ENCODE data around the gene ITGAV. TPM values are rescaled to one million over a fixed set of nuclear protein-coding genes. Genes with fewer than 3 reads are reported as not detected.

ITGAV gene
- total RNA-seq, 2 experiments from 2014 or later = 2.9 to 3.7 TPM

- ChIA-PET POLR2A (interaction anchor here (0.6 kb wide), 1 partner anchor 126 kb away, joined by 3 read pairs; no protein-coding TSS in a partner anchor), CTCF (no interaction called here)
- intact Hi-C loops (cut with DNase I, micrococcal nuclease) = no loop called here
- DNase-seq (no peak), ATAC-seq (ENCODE audit: poor library complexity) (no peak)
- H3K27me3 Mint-ChIP-seq = peaks cover 11% of the 10 kb centered on the region
- H3K27ac Mint-ChIP-seq = no peak overlapping the region
- no peaks in the 10 kb centered on the region for H3K36me3 Mint-ChIP-seq (ENCODE audit: low read depth)
- Histone ChIP-seq H3K27me3 (ENCODE audit: control insufficient read depth in 1 of 2, insufficient read depth in 2 of 2, low read length in 2 of 2) (no peaks in the 10 kb centered on the region), H3K4me3 (ENCODE audit: low read length) (no peak overlapping the region), H3K27ac (ENCODE audit: low read depth in 1 of 2, low read length in 2 of 2) (no peak overlapping the region), H3K36me3 (ENCODE audit: insufficient read depth, low read length) (no peaks in the 10 kb centered on the region), H3K4me1 (ENCODE audit: insufficient read depth, low read length) (no peaks in the 10 kb centered on the region), H3K9me3 (ENCODE audit: control insufficient read depth in 1 of 2, insufficient read depth in 1 of 2, low read length in 2 of 2) (no peaks in the 10 kb centered on the region)
- no peak for TF ChIP-seq CTCF (IDR thresholded peaks at IDR 0.05)
- H3K9me3 Mint-ChIP-seq = no peaks in the 10 kb centered on the region
- H3K4me1 Mint-ChIP-seq (ENCODE audit: low read depth) = no peaks in the 10 kb centered on the region
- H3K4me3 Mint-ChIP-seq = no peak overlapping the region
These were observed 46.2 kb upstream of the ITGAV start for GRCh38 chr2:186543561-186544131.

DNA sequence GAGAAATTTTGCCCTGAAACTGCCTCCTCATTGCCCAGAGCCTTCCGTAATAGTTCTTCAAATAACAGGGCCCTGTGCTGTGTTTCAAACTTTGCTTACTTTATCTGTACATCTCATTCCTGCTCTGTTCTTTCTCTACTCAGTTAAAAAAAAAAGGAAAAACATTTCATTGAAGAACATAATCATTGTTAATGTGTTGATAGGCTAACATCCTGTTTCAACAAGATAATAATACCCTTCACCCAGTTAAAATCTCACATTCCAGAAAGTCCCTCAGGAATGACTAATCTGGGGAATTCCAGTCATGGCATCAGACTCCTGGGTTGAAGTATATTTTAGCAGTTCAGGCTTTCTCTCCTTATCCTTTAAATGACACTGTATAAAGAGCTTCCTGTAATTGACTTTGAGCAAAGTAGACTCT lies 45.6 kb upstream of the ITGAV start:
- Mint-ChIP-seq H3K4me1 (ENCODE audit: low read depth) (no peaks in the 10 kb centered on the region), H3K27ac (no peak overlapping the region), H3K27me3 (peaks cover 11% of the 10 kb centered on the region), H3K9me3 (no peaks in the 10 kb centered on the region), H3K36me3 (ENCODE audit: low read depth) (no peaks in the 10 kb centered on the region), H3K4me3 (no peak overlapping the region)
- POLR2A ChIA-PET = no interaction called here
- Histone ChIP-seq H3K27me3 (ENCODE audit: control insufficient read depth in 1 of 2, insufficient read depth in 2 of 2, low read length in 2 of 2) (no peaks in the 10 kb centered on the region), H3K4me1 (ENCODE audit: insufficient read depth, low read length) (no peaks in the 10 kb centered on the region), H3K9me3 (ENCODE audit: control insufficient read depth in 1 of 2, insufficient read depth in 1 of 2, low read length in 2 of 2) (no peaks in the 10 kb centered on the region), H3K4me3 (ENCODE audit: low read length) (no peak overlapping the region), H3K36me3 (ENCODE audit: insufficient read depth, low read length) (no peaks in the 10 kb centered on the region), H3K27ac (ENCODE audit: low read depth in 1 of 2, low read length in 2 of 2) (no peak overlapping the region)
- intact Hi-C loops (cut with DNase I, micrococcal nuclease) = no loop called here
- CTCF ChIA-PET = no interaction called here
- no peak for ATAC-seq (ENCODE audit: poor library complexity)
- TF ChIP-seq CTCF (IDR thresholded peaks at IDR 0.05) = no peak
- peak in 1 of 14 experiments; percentile 21 for DNase-seq

GRCh38 chr2:186546846-186547245 lies 43.0 kb upstream of the ITGAV start:
- H3K4me3 ChIP-seq (ENCODE audit: low read length) = no peak overlapping the region
- Mint-ChIP-seq H3K36me3 (ENCODE audit: low read depth) (no peaks in the 10 kb centered on the region), H3K4me1 (ENCODE audit: low read depth) (no peaks in the 10 kb centered on the region), H3K27ac (no peak overlapping the region), H3K4me3 (no peak overlapping the region), H3K27me3 (peaks cover 5% of the 10 kb centered on the region), H3K9me3 (no peaks in the 10 kb centered on the region)
- DNase-seq (no peak), ATAC-seq (ENCODE audit: poor library complexity) (no peak)
- no peaks in the 10 kb centered on the region for H3K27me3 ChIP-seq (ENCODE audit: control insufficient read depth in 1 of 2, insufficient read depth in 2 of 2, low read length in 2 of 2)
- no peaks in the 10 kb centered on the region for H3K4me1 ChIP-seq (ENCODE audit: insufficient read depth, low read length)
- H3K36me3 ChIP-seq (ENCODE audit: insufficient read depth, low read length) = no peaks in the 10 kb centered on the region
- POLR2A ChIA-PET = no interaction called here
- intact Hi-C loops (cut with DNase I, micrococcal nuclease) = no loop called here
- H3K9me3 ChIP-seq (ENCODE audit: control insufficient read depth in 1 of 2, insufficient read depth in 1 of 2, low read length in 2 of 2) = no peaks in the 10 kb centered on the region
- H3K27ac ChIP-seq (ENCODE audit: low read depth in 1 of 2, low read length in 2 of 2) = no peak overlapping the region
- no peak for TF ChIP-seq CTCF (IDR thresholded peaks at IDR 0.05)
- CTCF ChIA-PET = no interaction called here

All from CD4-positive, alpha-beta T cell (primary cell).